HepG2 (cell line): Measurements from ENCODE around the gene SEC14L6. TPM values are rescaled to one million over a fixed set of nuclear protein-coding genes. Genes with fewer than 3 reads are reported as not detected.

ENCODE experiments used
- CENPX ChIP-seq: sonication (generic); formaldehyde crosslinking; IDR thresholded peaks from 2 replicates; pipeline ENCODE4 v1.9.0; 2021; ENCODE audit warnings: mild to moderate bottlenecking, missing genetic modification reagents, moderate library complexity
- EP300 ChIP-seq, 3 experiments: sonication (generic) in 1 of 3; formaldehyde crosslinking in 1 of 3; IDR thresholded peaks; 2 replicates each; pipeline versions ENCODE4 v1.5.1 to v1.6.1; 2011 to 2020; ENCODE audit warnings: low read depth in 2 of 3, low read length in 2 of 3, borderline replicate concordance in 1 of 3, improper control_type of control experiment in 1 of 3, mild to moderate bottlenecking in 1 of 3, missing genetic modification reagents in 1 of 3, moderate library complexity in 1 of 3
- FOXP1 ChIP-seq, 2 experiments: fragments of 450-650 bp in 1 of 2; IDR thresholded peaks; 2 replicates each; pipeline ENCODE4 v1.6.1; 2017 to 2018; ENCODE audit warnings: antibody characterized with exemption in 1 of 2
- HNRNPL ChIP-seq: fragments of 200-400 bp; formaldehyde crosslinking; IDR thresholded peaks from 2 replicates; pipeline ENCODE4 v1.6.1; 2017; ENCODE audit warnings: mild to moderate bottlenecking, low read depth, low read length
- IRF2 ChIP-seq: IDR thresholded peaks from 2 replicates; pipeline ENCODE4 v1.6.1; 2018; ENCODE audit warnings: missing genetic modification reagents, missing compliant biosample characterization
- KDM5B ChIP-seq: sonication (generic); formaldehyde crosslinking; IDR thresholded peaks from 2 replicates; pipeline ENCODE4 v1.4.0; 2020; ENCODE audit warnings: missing genetic modification reagents, mild to moderate bottlenecking, borderline replicate concordance
- PHF5A ChIP-seq: IDR thresholded peaks from one replicate; pipeline ENCODE4 v1.6.1; 2018; ENCODE audit warnings: low read depth, missing genetic modification reagents; ENCODE audit not compliant: unreplicated experiment
- SMC3 ChIP-seq: IDR thresholded peaks from 2 replicates; pipeline ENCODE4 v1.6.1; 2011; ENCODE audit warnings: low read length, improper control_type of control experiment
- SOX5 ChIP-seq: IDR thresholded peaks from 2 replicates; pipeline ENCODE4 v1.6.1; 2016; ENCODE audit warnings: borderline replicate concordance
- XBP1 ChIP-seq: sonication (generic); formaldehyde crosslinking; IDR thresholded peaks from 2 replicates; pipeline ENCODE4 v1.5.0; 2020; ENCODE audit warnings: missing genetic modification reagents
- ZNF451 ChIP-seq: sonication (generic); formaldehyde crosslinking; IDR thresholded peaks from 2 replicates; pipeline ENCODE4 v1.5.0; 2020; ENCODE audit warnings: mild to moderate bottlenecking, missing genetic modification reagents
- polyA plus RNA-seq, 8 experiments: library from polyadenylated mRNA; depleted of rRNA in 3 of 8; stranded (reverse) in 7 of 8; unstranded in 1 of 8; fragments of >200 nt; fragmentation: Illumina TruSeq in 4 of 8; extraction: Trizol in 4 of 8; gene quantifications; 2 replicates each; pipeline versions ENCODE4 v1.2.1 to v1.2.3, GENCODE V29; 2011 to 2016; ENCODE audit warnings: low read depth in 4 of 8, missing spikeins in 1 of 8, mixed read lengths in 1 of 8; ENCODE audit not compliant: insufficient read depth in 1 of 8
- total RNA-seq, 5 experiments: library from RNA; depleted of rRNA; stranded (reverse); fragments of >200 nt; fragmentation: Illumina TruSeq; extraction: Trizol; gene quantifications; 2 replicates each; pipeline ENCODE4 v1.2.3, GENCODE V29; 2016; ENCODE audit warnings: low read depth in 1 of 5
- TF ChIP-seq, protein P1 (sequence below): sonication (generic); formaldehyde crosslinking; IDR thresholded peaks from 2 replicates; pipeline ENCODE4 v1.5.1; 2020; ENCODE audit warnings: mild to moderate bottlenecking, missing genetic modification reagents, borderline replicate concordance
- TF ChIP-seq, protein P2 (sequence below): sonication (generic); formaldehyde crosslinking; IDR thresholded peaks from 2 replicates; pipeline ENCODE4 v1.4.0; 2020; ENCODE audit warnings: missing genetic modification reagents
- TF ChIP-seq, protein P3 (sequence below): sonication (generic); formaldehyde crosslinking; IDR thresholded peaks from 2 replicates; pipeline ENCODE4 v1.4.0; 2020; ENCODE audit warnings: mild to moderate bottlenecking, missing genetic modification reagents, borderline replicate concordance
- TF ChIP-seq, protein P4 (sequence below): sonication (generic); formaldehyde crosslinking; IDR thresholded peaks from 2 replicates; pipeline ENCODE4 v1.9.0; 2022; ENCODE audit warnings: low read depth, missing genetic modification reagents

SEC14L6 gene
- total and polyA plus RNA-seq, 2 of the 13 experiments (the other 11 are each of a cell fraction or from before 2014, with no cell fraction given): 0.09 to 9.3 TPM

DNA sequence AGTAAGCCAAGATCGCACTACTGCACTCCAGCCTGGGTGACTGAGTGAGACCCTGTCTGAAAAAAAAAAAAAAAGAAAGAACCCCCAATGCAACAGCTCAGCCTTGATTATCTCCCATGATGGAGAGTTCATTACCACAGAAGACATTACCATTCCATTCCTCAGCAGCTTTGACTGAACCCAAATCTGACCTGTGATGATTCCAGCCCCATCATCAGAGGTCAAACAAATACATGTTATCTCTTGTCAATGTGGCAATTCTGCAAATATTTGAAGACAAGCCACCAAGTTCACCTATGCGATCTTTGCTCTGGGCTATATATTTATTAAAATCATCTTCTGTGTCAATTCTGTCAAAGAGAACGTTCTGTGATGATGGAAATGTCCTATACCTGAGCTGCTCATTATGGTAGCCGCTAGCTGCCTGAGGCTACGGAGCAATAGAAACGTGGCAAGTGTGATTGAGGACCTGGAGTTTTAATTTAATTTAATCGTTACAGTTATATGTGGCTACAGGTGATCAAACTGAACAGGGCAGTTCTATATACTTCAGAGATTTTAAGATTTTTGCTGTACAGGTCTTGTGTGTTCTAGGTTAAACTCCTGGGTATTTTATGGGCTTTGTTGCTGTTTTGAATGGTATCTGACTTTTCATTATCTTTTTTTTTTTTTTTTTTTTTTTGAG, 48.9 kb downstream of the SEC14L6 start (continued):
- TF ChIP-seq SOX5 (CRISPR knock-in tag): peak; percentile 60; the same call in 1 of the 2 replicates
- TF ChIP-seq EP300 (IDR thresholded peaks at IDR 0.05; ENCODE audit: low read depth in 2 of 2, low read length in 2 of 2): peak in 1 of 2 experiments; percentile 66; a peak in 2 of 4 replicates
- no peak for TF ChIP-seq EP300 (CRISPR knock-in tag; IDR thresholded peaks at IDR 0.05; ENCODE audit: borderline replicate concordance)
- TF ChIP-seq SMC3: no peak
- TF ChIP-seq IRF2 (CRISPR knock-in tag): 0 out of 2 replicates have a peak, but pooled peaks have one; percentile 21
- TF ChIP-seq ZNF451 (CRISPR knock-in tag): no peak
- TF ChIP-seq, protein P1, sequence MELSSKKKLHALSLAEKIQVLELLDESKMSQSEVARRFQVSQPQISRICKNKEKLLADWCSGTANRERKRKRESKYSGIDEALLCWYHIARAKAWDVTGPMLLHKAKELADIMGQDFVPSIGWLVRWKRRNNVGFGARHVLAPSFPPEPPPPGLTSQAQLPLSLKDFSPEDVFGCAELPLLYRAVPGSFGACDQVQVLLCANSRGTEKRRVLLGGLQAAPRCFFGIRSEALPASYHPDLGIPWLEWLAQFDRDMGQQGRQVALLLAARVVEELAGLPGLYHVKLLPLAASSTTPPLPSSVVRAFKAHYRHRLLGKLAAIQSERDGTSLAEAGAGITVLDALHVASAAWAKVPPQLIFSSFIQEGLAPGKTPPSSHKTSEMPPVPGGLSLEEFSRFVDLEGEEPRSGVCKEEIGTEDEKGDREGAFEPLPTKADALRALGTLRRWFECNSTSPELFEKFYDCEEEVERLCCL (CRISPR knock-in tag): no peak
- TF ChIP-seq XBP1: no peak
- no peak for TF ChIP-seq CENPX
- no peak for TF ChIP-seq HNRNPL
- TF ChIP-seq, protein P2, sequence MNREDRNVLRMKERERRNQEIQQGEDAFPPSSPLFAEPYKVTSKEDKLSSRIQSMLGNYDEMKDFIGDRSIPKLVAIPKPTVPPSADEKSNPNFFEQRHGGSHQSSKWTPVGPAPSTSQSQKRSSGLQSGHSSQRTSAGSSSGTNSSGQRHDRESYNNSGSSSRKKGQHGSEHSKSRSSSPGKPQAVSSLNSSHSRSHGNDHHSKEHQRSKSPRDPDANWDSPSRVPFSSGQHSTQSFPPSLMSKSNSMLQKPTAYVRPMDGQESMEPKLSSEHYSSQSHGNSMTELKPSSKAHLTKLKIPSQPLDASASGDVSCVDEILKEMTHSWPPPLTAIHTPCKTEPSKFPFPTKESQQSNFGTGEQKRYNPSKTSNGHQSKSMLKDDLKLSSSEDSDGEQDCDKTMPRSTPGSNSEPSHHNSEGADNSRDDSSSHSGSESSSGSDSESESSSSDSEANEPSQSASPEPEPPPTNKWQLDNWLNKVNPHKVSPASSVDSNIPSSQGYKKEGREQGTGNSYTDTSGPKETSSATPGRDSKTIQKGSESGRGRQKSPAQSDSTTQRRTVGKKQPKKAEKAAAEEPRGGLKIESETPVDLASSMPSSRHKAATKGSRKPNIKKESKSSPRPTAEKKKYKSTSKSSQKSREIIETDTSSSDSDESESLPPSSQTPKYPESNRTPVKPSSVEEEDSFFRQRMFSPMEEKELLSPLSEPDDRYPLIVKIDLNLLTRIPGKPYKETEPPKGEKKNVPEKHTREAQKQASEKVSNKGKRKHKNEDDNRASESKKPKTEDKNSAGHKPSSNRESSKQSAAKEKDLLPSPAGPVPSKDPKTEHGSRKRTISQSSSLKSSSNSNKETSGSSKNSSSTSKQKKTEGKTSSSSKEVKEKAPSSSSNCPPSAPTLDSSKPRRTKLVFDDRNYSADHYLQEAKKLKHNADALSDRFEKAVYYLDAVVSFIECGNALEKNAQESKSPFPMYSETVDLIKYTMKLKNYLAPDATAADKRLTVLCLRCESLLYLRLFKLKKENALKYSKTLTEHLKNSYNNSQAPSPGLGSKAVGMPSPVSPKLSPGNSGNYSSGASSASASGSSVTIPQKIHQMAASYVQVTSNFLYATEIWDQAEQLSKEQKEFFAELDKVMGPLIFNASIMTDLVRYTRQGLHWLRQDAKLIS: no peak
- no peak for TF ChIP-seq KDM5B (CRISPR knock-in tag)
- no peak for TF ChIP-seq FOXP1 (IDR thresholded peaks at IDR 0.05)
- TF ChIP-seq FOXP1 (CRISPR knock-in tag; IDR thresholded peaks at IDR 0.05): peak; percentile 66
- TF ChIP-seq PHF5A: no peak
- TF ChIP-seq, protein P3, sequence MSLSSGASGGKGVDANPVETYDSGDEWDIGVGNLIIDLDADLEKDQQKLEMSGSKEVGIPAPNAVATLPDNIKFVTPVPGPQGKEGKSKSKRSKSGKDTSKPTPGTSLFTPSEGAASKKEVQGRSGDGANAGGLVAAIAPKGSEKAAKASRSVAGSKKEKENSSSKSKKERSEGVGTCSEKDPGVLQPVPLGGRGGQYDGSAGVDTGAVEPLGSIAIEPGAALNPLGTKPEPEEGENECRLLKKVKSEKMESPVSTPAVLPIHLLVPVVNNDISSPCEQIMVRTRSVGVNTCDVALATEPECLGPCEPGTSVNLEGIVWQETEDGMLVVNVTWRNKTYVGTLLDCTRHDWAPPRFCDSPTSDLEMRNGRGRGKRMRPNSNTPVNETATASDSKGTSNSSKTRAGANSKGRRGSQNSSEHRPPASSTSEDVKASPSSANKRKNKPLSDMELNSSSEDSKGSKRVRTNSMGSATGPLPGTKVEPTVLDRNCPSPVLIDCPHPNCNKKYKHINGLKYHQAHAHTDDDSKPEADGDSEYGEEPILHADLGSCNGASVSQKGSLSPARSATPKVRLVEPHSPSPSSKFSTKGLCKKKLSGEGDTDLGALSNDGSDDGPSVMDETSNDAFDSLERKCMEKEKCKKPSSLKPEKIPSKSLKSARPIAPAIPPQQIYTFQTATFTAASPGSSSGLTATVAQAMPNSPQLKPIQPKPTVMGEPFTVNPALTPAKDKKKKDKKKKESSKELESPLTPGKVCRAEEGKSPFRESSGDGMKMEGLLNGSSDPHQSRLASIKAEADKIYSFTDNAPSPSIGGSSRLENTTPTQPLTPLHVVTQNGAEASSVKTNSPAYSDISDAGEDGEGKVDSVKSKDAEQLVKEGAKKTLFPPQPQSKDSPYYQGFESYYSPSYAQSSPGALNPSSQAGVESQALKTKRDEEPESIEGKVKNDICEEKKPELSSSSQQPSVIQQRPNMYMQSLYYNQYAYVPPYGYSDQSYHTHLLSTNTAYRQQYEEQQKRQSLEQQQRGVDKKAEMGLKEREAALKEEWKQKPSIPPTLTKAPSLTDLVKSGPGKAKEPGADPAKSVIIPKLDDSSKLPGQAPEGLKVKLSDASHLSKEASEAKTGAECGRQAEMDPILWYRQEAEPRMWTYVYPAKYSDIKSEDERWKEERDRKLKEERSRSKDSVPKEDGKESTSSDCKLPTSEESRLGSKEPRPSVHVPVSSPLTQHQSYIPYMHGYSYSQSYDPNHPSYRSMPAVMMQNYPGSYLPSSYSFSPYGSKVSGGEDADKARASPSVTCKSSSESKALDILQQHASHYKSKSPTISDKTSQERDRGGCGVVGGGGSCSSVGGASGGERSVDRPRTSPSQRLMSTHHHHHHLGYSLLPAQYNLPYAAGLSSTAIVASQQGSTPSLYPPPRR (CRISPR knock-in tag): peak; percentile 92
- TF ChIP-seq, protein P4, sequence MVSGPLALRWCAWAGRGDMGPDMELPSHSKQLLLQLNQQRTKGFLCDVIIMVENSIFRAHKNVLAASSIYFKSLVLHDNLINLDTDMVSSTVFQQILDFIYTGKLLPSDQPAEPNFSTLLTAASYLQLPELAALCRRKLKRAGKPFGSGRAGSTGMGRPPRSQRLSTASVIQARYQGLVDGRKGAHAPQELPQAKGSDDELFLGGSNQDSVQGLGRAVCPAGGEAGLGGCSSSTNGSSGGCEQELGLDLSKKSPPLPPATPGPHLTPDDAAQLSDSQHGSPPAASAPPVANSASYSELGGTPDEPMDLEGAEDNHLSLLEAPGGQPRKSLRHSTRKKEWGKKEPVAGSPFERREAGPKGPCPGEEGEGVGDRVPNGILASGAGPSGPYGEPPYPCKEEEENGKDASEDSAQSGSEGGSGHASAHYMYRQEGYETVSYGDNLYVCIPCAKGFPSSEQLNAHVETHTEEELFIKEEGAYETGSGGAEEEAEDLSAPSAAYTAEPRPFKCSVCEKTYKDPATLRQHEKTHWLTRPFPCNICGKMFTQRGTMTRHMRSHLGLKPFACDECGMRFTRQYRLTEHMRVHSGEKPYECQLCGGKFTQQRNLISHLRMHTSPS (CRISPR knock-in tag): no peak
